ENCODE measurements around the gene EHBP1L1. TPM values are rescaled to one million over a fixed set of nuclear protein-coding genes. Genes with fewer than 3 reads are reported as not detected.

The EHBP1L1 gene
- total and polyA plus RNA-seq, 2 of the 13 experiments (the other 11 are each of a cell fraction or from before 2014, with no cell fraction given) = 8.3 to 10.6 TPM

- no peak for TF ChIP-seq ZBTB49 (CRISPR knock-in tag; IDR thresholded peaks at IDR 0.05; ENCODE audit: borderline replicate concordance)
- peak; percentile 63 for TF ChIP-seq ZBTB20 (CRISPR knock-in tag; IDR thresholded peaks at IDR 0.05; ENCODE audit: borderline replicate concordance, low read depth)
- TF ChIP-seq, protein P1, sequence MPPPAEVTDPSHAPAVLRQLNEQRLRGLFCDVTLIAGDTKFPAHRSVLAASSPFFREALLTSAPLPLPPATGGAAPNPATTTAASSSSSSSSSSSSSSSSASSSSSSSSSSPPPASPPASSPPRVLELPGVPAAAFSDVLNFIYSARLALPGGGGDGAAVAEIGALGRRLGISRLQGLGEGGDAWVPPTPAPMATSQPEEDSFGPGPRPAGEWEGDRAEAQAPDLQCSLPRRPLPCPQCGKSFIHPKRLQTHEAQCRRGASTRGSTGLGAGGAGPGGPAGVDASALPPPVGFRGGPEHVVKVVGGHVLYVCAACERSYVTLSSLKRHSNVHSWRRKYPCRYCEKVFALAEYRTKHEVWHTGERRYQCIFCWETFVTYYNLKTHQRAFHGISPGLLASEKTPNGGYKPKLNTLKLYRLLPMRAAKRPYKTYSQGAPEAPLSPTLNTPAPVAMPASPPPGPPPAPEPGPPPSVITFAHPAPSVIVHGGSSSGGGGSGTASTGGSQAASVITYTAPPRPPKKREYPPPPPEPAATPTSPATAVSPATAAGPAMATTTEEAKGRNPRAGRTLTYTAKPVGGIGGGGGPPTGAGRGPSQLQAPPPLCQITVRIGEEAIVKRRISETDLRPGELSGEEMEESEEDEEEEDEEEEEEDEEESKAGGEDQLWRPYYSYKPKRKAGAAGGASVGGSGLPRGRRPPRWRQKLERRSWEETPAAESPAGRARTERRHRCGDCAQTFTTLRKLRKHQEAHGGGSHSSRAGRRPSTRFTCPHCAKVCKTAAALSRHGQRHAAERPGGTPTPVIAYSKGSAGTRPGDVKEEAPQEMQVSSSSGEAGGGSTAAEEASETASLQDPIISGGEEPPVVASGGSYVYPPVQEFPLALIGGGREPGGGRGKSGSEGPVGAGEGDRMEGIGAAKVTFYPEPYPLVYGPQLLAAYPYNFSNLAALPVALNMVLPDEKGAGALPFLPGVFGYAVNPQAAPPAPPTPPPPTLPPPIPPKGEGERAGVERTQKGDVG (CRISPR knock-in tag; IDR thresholded peaks at IDR 0.05; ENCODE audit: borderline replicate concordance) = no peak
- no peak for TF ChIP-seq ZNF546 (CRISPR knock-in tag; conservative IDR thresholded peaks at IDR 0.05)
- TF ChIP-seq CHD2 (IDR thresholded peaks at IDR 0.05; ENCODE audit: low read depth, low read length) = peak; percentile 39; the same call in 1 of the 2 replicates
- TF ChIP-seq HIC2 (CRISPR knock-in tag; IDR thresholded peaks at IDR 0.05; ENCODE audit: low read depth) = no peak
- TF ChIP-seq KDM6A (CRISPR knock-in tag; IDR thresholded peaks at IDR 0.05; ENCODE audit: low read depth) = no peak
- no peak; the same call in 1 of the 2 replicates for TF ChIP-seq ZNF44 (CRISPR knock-in tag; IDR thresholded peaks at IDR 0.05)
- 0 out of 2 replicates have a peak, but pooled peaks have one; percentile 17 for TF ChIP-seq ZNF782 (CRISPR knock-in tag; IDR thresholded peaks at IDR 0.05; ENCODE audit: borderline replicate concordance)
- TF ChIP-seq ZNF530 (CRISPR knock-in tag; IDR thresholded peaks at IDR 0.05; ENCODE audit: low read depth) = no peak
- no peak for TF ChIP-seq ZBTB42 (CRISPR knock-in tag; IDR thresholded peaks at IDR 0.05)
- TF ChIP-seq, protein P2, sequence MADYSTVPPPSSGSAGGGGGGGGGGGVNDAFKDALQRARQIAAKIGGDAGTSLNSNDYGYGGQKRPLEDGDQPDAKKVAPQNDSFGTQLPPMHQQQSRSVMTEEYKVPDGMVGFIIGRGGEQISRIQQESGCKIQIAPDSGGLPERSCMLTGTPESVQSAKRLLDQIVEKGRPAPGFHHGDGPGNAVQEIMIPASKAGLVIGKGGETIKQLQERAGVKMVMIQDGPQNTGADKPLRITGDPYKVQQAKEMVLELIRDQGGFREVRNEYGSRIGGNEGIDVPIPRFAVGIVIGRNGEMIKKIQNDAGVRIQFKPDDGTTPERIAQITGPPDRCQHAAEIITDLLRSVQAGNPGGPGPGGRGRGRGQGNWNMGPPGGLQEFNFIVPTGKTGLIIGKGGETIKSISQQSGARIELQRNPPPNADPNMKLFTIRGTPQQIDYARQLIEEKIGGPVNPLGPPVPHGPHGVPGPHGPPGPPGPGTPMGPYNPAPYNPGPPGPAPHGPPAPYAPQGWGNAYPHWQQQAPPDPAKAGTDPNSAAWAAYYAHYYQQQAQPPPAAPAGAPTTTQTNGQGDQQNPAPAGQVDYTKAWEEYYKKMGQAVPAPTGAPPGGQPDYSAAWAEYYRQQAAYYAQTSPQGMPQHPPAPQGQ (CRISPR knock-in tag; IDR thresholded peaks at IDR 0.05; ENCODE audit: borderline replicate concordance) = no peak
- no peak for TF ChIP-seq SP140L (CRISPR knock-in tag; IDR thresholded peaks at IDR 0.05; ENCODE audit: borderline replicate concordance)
- no peak for TF ChIP-seq ZBTB3 (CRISPR knock-in tag; IDR thresholded peaks at IDR 0.05; ENCODE audit: borderline replicate concordance, low read depth)
- no peak for TF ChIP-seq RORA (CRISPR knock-in tag; IDR thresholded peaks at IDR 0.05)
- TF ChIP-seq ZNF567 (CRISPR knock-in tag; IDR thresholded peaks at IDR 0.05; ENCODE audit: borderline replicate concordance) = no peak
- TF ChIP-seq XBP1 (CRISPR knock-in tag; IDR thresholded peaks at IDR 0.05) = no peak
- TF ChIP-seq REPIN1 (CRISPR knock-in tag; IDR thresholded peaks at IDR 0.05; ENCODE audit: borderline replicate concordance, low read depth) = peak; percentile 53; the same call in 1 of the 2 replicates
Measured at GRCh38 chr11:65615229-65615949, 39.5 kb downstream of the EHBP1L1 start, which contains the start of gene PCNX3 (continued).

All from HepG2 (cell line).